Parathyroid adenoma (tissue), 2 donors: ENCODE results near the gene CD8B2.

ENCODE experiments used
- H2AFZ ChIP-seq: fragments of 300-600 bp; sonication (generic); one replicate; pipeline ENCODE4 v1.7.0; 2017; ENCODE audit warnings: antibody characterized with exemption, mild to moderate bottlenecking
- H3K27ac ChIP-seq: fragments of 300-600 bp; sonication (generic); one replicate; pipeline ENCODE4 v1.7.0; 2017
- H3K27me3 ChIP-seq: fragments of 300-600 bp; sonication (generic); one replicate; pipeline ENCODE4 v1.7.0; 2017; ENCODE audit warnings: low read length; ENCODE audit not compliant: control insufficient read depth, insufficient read depth
- H3K36me3 ChIP-seq: fragments of 300-600 bp; sonication (generic); one replicate; pipeline ENCODE4 v1.7.0; 2017; ENCODE audit warnings: low read length; ENCODE audit not compliant: control insufficient read depth, insufficient read depth
- H3K4me1 ChIP-seq: fragments of 300-600 bp; sonication (generic); one replicate; pipeline ENCODE4 v1.7.0; 2017; ENCODE audit warnings: control low read depth
- H3K4me2 ChIP-seq: fragments of 300-600 bp; sonication (generic); one replicate; pipeline ENCODE4 v1.7.0; 2017; ENCODE audit warnings: low read length
- H3K4me3 ChIP-seq: fragments of 300-600 bp; sonication (generic); one replicate; pipeline ENCODE4 v1.7.0; 2017; ENCODE audit warnings: low read depth, low read length
- H3K79me2 ChIP-seq: fragments of 300-600 bp; sonication (generic); one replicate; pipeline ENCODE4 v1.7.0; 2017; ENCODE audit warnings: control low read depth
- H3K9ac ChIP-seq: fragments of 300-600 bp; sonication (generic); one replicate; pipeline ENCODE4 v1.7.0; 2017; ENCODE audit warnings: mild to moderate bottlenecking
- H3K9me3 ChIP-seq: fragments of 300-600 bp; sonication (generic); one replicate; pipeline ENCODE4 v1.7.0; 2017; ENCODE audit warnings: low read length; ENCODE audit not compliant: control insufficient read depth
- TF ChIP-seq, protein P1 (sequence below): fragments of 300-600 bp; sonication (generic); IDR thresholded peaks from one replicate; pipeline ENCODE4 v1.7.0; 2017; ENCODE audit warnings: antibody characterized with exemption, mild to moderate bottlenecking
- donor health status: primary hyperparathyroidism.

CD8B2 gene

GRCh38 chr2:106570316-106570715, 83.2 kb downstream of the CD8B2 start:
- Histone ChIP-seq H3K36me3 (no peaks in the 10 kb centered on the region), H3K27ac (no peak overlapping the region), H3K9me3 (no peaks in the 10 kb centered on the region), H3K27me3 (no peaks in the 10 kb centered on the region), H3K4me1 (peaks cover 9% of the 10 kb centered on the region), H2AFZ (no peak overlapping the region), H3K4me2 (no peak overlapping the region), H3K9ac (no peak overlapping the region), H3K79me2 (no peaks in the 10 kb centered on the region), H3K4me3 (no peak overlapping the region)
- TF ChIP-seq, protein P1, sequence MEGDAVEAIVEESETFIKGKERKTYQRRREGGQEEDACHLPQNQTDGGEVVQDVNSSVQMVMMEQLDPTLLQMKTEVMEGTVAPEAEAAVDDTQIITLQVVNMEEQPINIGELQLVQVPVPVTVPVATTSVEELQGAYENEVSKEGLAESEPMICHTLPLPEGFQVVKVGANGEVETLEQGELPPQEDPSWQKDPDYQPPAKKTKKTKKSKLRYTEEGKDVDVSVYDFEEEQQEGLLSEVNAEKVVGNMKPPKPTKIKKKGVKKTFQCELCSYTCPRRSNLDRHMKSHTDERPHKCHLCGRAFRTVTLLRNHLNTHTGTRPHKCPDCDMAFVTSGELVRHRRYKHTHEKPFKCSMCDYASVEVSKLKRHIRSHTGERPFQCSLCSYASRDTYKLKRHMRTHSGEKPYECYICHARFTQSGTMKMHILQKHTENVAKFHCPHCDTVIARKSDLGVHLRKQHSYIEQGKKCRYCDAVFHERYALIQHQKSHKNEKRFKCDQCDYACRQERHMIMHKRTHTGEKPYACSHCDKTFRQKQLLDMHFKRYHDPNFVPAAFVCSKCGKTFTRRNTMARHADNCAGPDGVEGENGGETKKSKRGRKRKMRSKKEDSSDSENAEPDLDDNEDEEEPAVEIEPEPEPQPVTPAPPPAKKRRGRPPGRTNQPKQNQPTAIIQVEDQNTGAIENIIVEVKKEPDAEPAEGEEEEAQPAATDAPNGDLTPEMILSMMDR, result no peak
